WTC11 (cell line): ENCODE results near the gene ANKRD17. TPM values are rescaled to one million over a fixed set of nuclear protein-coding genes. Genes with fewer than 3 reads are reported as not detected.

ENCODE experiments used
- ATAC-seq: fragments of 200-7000 bp; cut with Tn5 transposase; 2 replicates; pipeline ENCODE4 v1.10.0; 2021; ENCODE audit warnings: mild to moderate bottlenecking, moderate library complexity
- CTCF ChIA-PET: fragments of 300-600 bp; sonication (Branson Sonifier 250); formaldehyde crosslinking; loops from one replicate; lab custom pipeline; 2021; ENCODE audit warnings: antibody characterized with exemption; lab: Charles Lee
- POLR2A ChIA-PET: fragments of 350-600 bp; sonication (Branson Sonifier 250); formaldehyde crosslinking; loops from one replicate; lab custom pipeline; 2021; ENCODE audit warnings: antibody characterized with exemption; lab: Charles Lee
- DNase-seq: peaks from one replicate; pipeline ENCODE4 v3.0.0; 2021; ENCODE audit warnings: low spot score
- H3K27ac Mint-ChIP-seq: 2 replicates; pipeline ENCODE4 v1.8.0; 2021; ENCODE audit warnings: mixed read lengths
- H3K27me3 Mint-ChIP-seq: 2 replicates; pipeline ENCODE4 v1.8.0; 2021; ENCODE audit warnings: low read depth, mild to moderate bottlenecking, moderate library complexity, mixed read lengths
- H3K36me3 Mint-ChIP-seq: 2 replicates; pipeline ENCODE4 v1.8.0; 2021; ENCODE audit warnings: mixed read lengths
- H3K4me1 Mint-ChIP-seq: 2 replicates; pipeline ENCODE4 v1.8.0; 2022; ENCODE audit warnings: mixed read lengths
- H3K4me3 Mint-ChIP-seq: 2 replicates; pipeline ENCODE4 v1.8.0; 2021; ENCODE audit warnings: mild to moderate bottlenecking, moderate library complexity, mixed read lengths
- H3K9me3 Mint-ChIP-seq: 2 replicates; pipeline ENCODE4 v1.8.0; 2021; ENCODE audit warnings: mixed read lengths
- CDX4 ChIP-seq: fragments of 250-450 bp; sonication (Bioruptor Pico); IDR thresholded peaks from 2 replicates; pipeline ENCODE4 v1.9.0; 2021; ENCODE audit warnings: moderate library complexity, mild to moderate bottlenecking, inconsistent platforms, borderline replicate concordance
- E2F4 ChIP-seq: sonication (generic); formaldehyde crosslinking; IDR thresholded peaks from 2 replicates; pipeline ENCODE4 v1.8.1; 2022; ENCODE audit warnings: low read depth, mild to moderate bottlenecking, moderate library complexity, missing genetic modification reagents, borderline replicate concordance
- FOXP4 ChIP-seq: sonication (generic); formaldehyde crosslinking; IDR thresholded peaks from 2 replicates; pipeline ENCODE4 v1.8.0; 2022; ENCODE audit warnings: mild to moderate bottlenecking, missing genetic modification reagents
- HMGA2 ChIP-seq: fragments of 250-450 bp; sonication (Bioruptor Pico); IDR thresholded peaks from 2 replicates; pipeline ENCODE4 v1.4.0; 2021; ENCODE audit warnings: mild to moderate bottlenecking, moderate library complexity
- IRF1 ChIP-seq: sonication (generic); formaldehyde crosslinking; IDR thresholded peaks from 2 replicates; pipeline ENCODE4 v1.8.0; 2023; ENCODE audit warnings: missing genetic modification reagents
- IRF2 ChIP-seq: sonication (generic); formaldehyde crosslinking; IDR thresholded peaks from 2 replicates; pipeline ENCODE4 v1.8.0; 2022; ENCODE audit warnings: low read depth, missing genetic modification reagents, borderline replicate concordance
- JUN ChIP-seq: sonication (generic); formaldehyde crosslinking; IDR thresholded peaks from 2 replicates; pipeline ENCODE4 v1.8.0; 2023; ENCODE audit warnings: mild to moderate bottlenecking, missing genetic modification reagents
- MXD4 ChIP-seq: fragments of 250-450 bp; sonication (Bioruptor Pico); IDR thresholded peaks from 2 replicates; pipeline ENCODE4 v1.8.0; 2021; ENCODE audit warnings: mild to moderate bottlenecking, moderate library complexity, borderline replicate concordance
- MYBL2 ChIP-seq: sonication (generic); formaldehyde crosslinking; IDR thresholded peaks from 2 replicates; pipeline ENCODE4 v1.8.1; 2023; ENCODE audit warnings: mild to moderate bottlenecking, moderate library complexity, missing genetic modification reagents
- NR2C2 ChIP-seq: sonication (generic); formaldehyde crosslinking; IDR thresholded peaks from 2 replicates; pipeline ENCODE4 v1.8.0; 2022; ENCODE audit warnings: mild to moderate bottlenecking, missing genetic modification reagents
- RORB ChIP-seq: fragments of 250-450 bp; sonication (Bioruptor Pico); IDR thresholded peaks from 2 replicates; pipeline ENCODE4 v1.9.0; 2021; ENCODE audit warnings: mild to moderate bottlenecking
- SMAD3 ChIP-seq: sonication (generic); formaldehyde crosslinking; IDR thresholded peaks from 2 replicates; pipeline ENCODE4 v1.8.0; 2022; ENCODE audit warnings: missing genetic modification reagents, mild to moderate bottlenecking, borderline replicate concordance
- TEAD4 ChIP-seq: sonication (generic); formaldehyde crosslinking; IDR thresholded peaks from 2 replicates; pipeline ENCODE4 v1.8.0; 2022; ENCODE audit warnings: mild to moderate bottlenecking, missing genetic modification reagents
- USF1 ChIP-seq: sonication (generic); formaldehyde crosslinking; IDR thresholded peaks from 2 replicates; pipeline ENCODE4 v1.8.0; 2022; ENCODE audit warnings: mild to moderate bottlenecking, missing genetic modification reagents
- ZNF138 ChIP-seq: sonication (generic); formaldehyde crosslinking; conservative IDR thresholded peaks from 2 replicates; pipeline ENCODE4 v1.8.1; 2022; ENCODE audit warnings: mild to moderate bottlenecking, moderate library complexity, missing genetic modification reagents
- ZNF232 ChIP-seq: sonication (generic); formaldehyde crosslinking; IDR thresholded peaks from 2 replicates; pipeline ENCODE4 v1.8.0; 2022; ENCODE audit warnings: mild to moderate bottlenecking, missing genetic modification reagents
- ZNF532 ChIP-seq: fragments of 250-450 bp; sonication (Bioruptor Pico); IDR thresholded peaks from 2 replicates; pipeline ENCODE4 v1.9.0; 2021; ENCODE audit warnings: mild to moderate bottlenecking, borderline replicate concordance
- total RNA-seq: library from RNA; stranded (reverse); gene quantifications from 3 replicates; pipeline ENCODE4 v1.2.3, GENCODE V29; 2021

Gene ANKRD17
- total RNA-seq, 1 experiment from 2014 or later = 76.0 TPM

GRCh38 chr4:73066445-73066844, 192.2 kb downstream of the ANKRD17 start (continued):
- TF ChIP-seq USF1 (CRISPR knock-in tag) = no peak
- no peak for TF ChIP-seq NR2C2 (CRISPR knock-in tag)
- no peak for TF ChIP-seq SMAD3 (CRISPR knock-in tag)
- TF ChIP-seq ZNF532 (CRISPR knock-in tag) = no peak

GRCh38 chr4:73064536-73064935, 194.1 kb downstream of the ANKRD17 start:
- ATAC-seq (no peak), DNase-seq (no peak)
- Mint-ChIP-seq H3K36me3 (peaks cover 32% of the 10 kb centered on the region), H3K9me3 (no peaks in the 10 kb centered on the region), H3K4me3 (no peak overlapping the region), H3K27me3 (no peaks in the 10 kb centered on the region), H3K27ac (no peak overlapping the region), H3K4me1 (peaks cover 8% of the 10 kb centered on the region)
- ChIA-PET POLR2A (no interaction called here), CTCF (no interaction called here)
- TF ChIP-seq TEAD4 (no peak), HMGA2 (CRISPR knock-in tag) (no peak), MYBL2 (CRISPR knock-in tag) (no peak), JUN (CRISPR knock-in tag) (no peak), E2F4 (no peak), CDX4 (CRISPR knock-in tag) (no peak), ZNF138 (CRISPR knock-in tag) (no peak), IRF1 (CRISPR knock-in tag) (no peak), MXD4 (CRISPR knock-in tag) (no peak), RORB (no peak), IRF2 (no peak), FOXP4 (CRISPR knock-in tag) (no peak), ZNF232 (CRISPR knock-in tag) (no peak)
